ENCODE data around the gene GOSR1.
"Not testable (repeated sequence)": the region's sequence is repeated elsewhere in the genome, so short reads cannot be mapped to it uniquely, and the experiment has no call there.

Gene GOSR1

GRCh38 chr17:30541802-30542201 is 64.6 kb downstream of the GOSR1 start:
- FAIRE-seq (no peak), DNase-seq (ENCODE audit: insufficient read length, low spot score) (no peak)

- FAIRE-seq = no peak
Observed at GRCh38 chr17:30543456-30543855, 66.2 kb downstream of the GOSR1 start.

DNA sequence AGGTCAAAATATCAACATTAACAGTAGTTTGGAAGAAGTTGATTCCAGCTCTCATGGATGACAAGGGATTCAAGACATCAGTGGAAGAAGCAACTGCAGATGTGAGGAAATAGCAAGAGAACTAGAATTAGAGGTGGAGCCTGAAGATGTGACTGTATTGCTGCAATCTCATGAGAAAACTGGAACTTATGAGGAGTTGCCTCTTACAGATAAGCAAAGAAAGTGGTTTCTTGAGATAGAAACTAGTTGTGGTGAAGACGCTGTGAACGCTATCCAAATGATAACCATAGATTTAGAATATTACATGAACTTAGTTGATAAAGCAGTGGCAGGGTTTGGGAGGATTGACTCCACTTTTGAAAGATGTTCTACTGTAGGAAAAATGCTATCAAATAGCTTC is 67.8 kb downstream of the GOSR1 start:
- FAIRE-seq = no peak
- no peak for DNase-seq (ENCODE audit: insufficient read length, low spot score)

More at GRCh38 chr17:30543456-30543855, 66.2 kb downstream of the GOSR1 start:
- DNase-seq (ENCODE audit: insufficient read length, low spot score) = no peak

DNA sequence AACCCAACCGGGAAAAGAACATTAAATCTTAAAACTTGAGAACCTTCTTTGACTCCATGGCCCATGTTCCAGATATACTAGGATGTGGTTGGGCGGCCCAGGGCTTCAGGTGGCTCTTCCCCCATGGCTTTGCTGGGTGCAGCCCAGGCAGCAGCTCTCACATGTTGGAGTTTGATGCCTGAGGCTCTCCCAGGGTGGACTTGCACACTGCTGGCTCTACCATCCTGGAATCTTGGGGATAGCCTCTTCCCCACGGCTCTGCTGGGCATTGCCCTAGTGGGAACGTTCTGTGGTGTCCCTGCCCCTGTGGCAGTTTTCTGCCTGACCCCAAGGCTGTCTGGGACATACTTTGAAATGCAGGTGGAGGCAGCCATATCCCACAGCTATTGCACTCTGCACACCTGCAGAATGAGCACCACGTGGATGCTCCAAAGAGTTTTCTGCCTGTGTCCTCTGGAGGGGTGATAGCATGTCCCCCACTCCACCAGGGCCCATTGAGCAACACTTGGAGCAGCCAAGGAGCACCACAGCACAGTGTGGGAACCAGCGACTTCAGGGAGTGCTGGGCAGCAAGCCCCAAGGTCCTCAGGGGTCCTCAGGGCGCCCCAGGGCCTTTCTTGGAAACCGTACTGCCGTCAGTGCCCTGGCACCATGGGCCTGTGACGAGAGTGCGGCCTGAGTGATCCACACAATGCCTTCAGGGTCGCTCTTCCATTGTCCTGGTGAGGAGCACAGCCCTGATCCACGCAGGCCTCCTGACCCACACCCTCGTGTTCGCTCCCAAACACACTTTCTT is 70.8 kb downstream of the GOSR1 start:
- no peak for FAIRE-seq
- no peak for DNase-seq (ENCODE audit: insufficient read length, low spot score)

DNA sequence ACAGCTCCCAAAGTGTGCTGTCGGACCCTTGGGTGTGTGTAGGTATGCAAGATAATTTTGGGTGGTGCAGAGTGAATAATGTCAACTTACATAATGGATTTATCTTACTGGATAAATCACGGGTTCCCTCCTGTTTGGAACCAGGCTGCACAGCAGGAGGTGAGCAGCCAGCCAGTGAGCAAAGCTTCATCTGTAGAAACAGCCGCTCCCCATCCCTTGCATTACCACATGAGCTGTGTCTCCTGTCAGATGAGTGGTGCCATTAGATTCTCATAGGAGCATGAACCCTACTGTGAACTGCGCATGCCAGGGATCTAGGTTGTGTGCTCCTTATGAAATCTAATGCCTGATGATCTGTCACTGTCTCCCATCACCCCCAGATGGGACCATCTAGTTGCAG is 72.0 kb downstream of the GOSR1 start:
- FAIRE-seq; DNase-seq (ENCODE audit: insufficient read length, low spot score): not testable (repeated sequence)

DNA sequence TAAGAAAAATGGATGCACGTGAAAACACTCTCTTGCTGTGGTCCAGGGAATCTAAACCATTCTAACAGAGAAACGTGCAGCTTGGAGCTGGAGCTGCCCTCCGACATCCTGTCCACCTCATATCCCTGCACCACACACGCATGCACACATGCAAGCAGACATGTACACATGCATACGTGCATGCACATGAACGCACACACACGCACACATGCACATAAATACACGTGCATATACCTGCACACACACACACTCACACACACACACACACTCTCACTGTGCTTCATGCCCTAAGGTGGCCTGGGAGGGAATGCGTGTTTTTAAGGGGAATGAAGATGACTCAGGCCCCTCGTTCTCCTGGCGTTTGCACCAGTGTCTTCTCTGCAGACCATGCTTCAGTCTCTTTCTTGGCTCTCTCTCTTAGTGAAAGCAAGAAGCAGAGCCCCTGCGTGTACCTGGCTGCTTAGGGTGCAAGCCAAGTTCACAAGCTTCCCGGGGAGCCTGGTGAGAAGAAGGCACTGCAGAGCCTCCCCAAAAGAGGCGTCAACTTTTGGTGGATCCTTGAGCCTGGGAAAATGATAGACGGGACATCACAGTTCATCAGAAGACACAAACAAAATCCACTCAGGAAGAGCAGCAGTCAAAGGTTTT is 72.8 kb downstream of the GOSR1 start:
- no peak for DNase-seq (ENCODE audit: insufficient read length, low spot score)
- peak; percentile 89 for FAIRE-seq

DNA sequence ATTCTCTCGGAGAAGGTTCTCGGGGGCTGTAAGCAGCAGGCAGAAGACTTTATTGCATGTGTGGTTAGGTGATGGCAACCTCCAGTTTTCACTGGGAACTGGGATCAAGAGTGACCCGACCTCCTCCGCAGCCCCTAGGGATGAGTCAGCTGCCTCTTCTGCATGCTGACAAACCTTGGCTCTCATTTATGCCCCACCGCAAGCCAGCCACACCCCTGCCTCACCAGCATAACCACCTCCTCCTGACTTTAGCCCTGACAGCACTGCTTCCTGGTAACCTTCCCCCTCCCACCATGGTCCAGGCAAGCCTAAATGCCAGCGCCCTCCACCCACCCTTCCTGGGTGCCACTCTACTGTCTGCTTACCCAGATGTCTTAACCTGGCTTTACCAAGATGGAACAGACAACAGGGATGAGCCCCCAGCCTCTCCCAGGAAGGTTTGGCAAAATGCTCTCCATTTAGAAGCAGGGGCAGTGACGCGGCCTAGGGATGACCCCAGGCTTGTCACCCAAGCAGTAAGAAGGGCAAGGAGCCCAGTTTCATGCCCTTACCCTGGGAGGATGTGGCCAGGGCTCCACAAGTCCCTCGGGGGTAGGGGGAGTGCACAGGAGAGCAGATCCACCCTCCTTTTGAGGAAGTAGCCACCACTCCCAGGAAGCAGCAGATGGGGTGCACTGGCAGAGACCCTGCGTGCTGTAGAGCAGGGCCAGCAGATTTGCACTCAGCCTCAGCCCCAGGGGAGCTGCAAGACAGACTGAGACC is 73.5 kb downstream of the GOSR1 start:
- FAIRE-seq (peak; percentile 84), DNase-seq (ENCODE audit: insufficient read length, low spot score) (peak; percentile 40)

DNA sequence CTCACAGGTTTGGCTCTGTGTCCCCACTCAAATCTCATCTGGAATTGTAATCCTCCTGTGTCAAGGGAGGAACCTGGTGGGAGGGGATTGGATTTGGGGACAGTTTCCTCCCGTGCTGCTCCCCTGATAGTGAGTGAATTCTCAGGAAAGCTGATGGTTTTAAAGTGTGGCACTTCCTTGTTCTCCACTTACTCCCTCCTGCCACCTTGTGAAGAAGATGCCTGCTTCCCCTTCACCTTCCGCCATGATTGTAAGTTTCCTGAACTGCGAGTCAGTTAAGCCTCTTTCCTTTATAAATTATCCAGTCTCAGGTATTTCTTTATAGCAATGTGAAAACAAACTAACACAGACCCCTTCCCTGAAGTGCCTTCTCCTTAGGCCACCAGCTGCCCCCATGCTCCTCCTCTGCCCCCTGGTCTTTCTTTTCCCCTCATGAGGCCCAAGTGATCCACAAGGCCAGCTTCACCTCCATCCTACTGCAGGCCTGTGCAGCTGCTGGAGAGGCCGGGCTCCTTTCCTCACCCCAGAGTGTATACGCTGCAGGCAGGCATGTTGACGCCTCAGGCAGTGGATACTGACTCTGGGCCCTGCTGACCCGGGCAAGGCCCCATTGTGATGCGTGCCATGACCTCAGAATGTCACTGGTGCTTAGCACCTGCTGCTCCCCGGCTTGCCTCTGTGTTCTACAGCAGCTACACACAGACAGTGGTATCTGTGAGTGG is 74.2 kb downstream of the GOSR1 start:
- FAIRE-seq; DNase-seq (ENCODE audit: insufficient read length, low spot score): not testable (repeated sequence)

DNA sequence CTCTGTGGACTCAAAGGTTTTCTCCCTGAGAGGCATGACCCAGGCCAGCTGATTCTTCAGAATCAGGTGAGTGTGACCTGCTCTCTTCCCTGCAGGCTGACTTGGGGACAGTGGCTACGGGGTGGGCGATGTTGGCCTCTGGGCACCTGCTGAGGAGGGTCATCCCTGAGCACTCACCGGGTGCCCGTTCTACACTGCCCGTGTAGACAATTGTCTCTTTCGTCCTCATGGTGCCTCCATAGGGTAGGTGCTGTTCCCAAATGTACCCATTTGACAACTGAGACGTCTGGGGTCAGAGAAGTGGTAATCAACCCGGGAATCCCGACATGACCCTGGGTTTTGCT is 74.8 kb downstream of the GOSR1 start:
- DNase-seq (ENCODE audit: insufficient read length, low spot score) (no peak), FAIRE-seq (no peak)

DNA sequence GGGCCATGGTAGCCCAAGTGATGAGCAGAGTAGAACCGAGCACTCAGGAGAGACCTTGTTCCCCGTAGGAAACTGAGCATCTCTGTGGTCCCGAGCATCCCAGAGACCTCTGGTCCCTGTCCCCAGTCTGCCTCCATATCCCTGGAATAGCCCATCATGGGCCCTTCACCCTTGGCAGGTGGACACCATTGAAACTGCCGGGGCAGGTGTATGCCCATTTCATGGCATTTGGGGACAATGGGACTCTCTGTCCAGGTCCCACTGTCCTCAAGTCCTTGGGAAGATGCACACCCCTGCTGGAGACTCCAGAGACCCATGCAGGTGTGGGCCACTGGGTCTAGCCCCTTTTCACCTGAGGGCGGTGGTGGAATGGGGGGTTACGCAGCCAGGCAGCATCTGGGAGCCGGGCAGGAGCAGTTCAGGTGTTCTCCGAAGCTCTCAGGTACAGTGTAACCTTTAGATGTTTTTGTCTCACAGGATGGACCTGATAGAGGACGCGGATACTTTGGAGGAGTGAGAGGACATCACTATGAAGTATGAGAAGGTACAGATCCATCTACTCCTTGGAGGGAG is 75.9 kb downstream of the GOSR1 start:
- no peak for FAIRE-seq

DNA sequence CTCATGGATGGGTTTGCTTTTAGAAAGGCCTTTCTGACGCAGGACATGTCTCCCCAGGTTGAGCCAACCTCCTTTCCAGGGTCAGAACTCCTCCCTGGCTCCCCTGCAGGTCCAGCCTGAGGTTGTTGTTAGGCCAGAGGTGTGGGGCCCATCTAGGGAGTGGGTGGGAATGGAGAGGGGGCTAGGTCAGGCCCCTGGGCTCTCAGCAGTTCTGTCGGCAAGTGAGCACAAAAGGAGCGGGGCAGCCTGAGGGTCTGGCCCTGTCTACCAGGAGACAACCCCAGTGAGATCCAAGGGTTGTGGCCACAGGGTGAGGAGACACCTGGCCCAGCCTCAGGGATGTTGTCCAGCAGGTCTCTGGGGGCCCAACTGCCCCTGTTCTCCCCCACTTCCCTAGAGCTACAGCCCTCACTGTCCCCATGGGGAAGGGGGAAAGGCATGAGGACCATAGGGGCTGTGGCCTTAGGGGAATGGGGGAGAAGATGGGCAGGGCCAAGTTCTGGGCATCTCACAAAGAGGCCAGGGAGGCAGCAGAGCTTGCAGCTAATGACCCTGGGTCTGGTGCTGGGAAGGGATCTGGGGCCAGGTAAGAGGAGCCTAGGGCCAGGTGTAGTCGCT is 76.7 kb downstream of the GOSR1 start:
- DNase-seq (ENCODE audit: insufficient read length, low spot score); FAIRE-seq: not testable (repeated sequence)

More for the DNA sequence above, 75.9 kb downstream of the GOSR1 start:
- DNase-seq (ENCODE audit: insufficient read length, low spot score) = no peak

DNA sequence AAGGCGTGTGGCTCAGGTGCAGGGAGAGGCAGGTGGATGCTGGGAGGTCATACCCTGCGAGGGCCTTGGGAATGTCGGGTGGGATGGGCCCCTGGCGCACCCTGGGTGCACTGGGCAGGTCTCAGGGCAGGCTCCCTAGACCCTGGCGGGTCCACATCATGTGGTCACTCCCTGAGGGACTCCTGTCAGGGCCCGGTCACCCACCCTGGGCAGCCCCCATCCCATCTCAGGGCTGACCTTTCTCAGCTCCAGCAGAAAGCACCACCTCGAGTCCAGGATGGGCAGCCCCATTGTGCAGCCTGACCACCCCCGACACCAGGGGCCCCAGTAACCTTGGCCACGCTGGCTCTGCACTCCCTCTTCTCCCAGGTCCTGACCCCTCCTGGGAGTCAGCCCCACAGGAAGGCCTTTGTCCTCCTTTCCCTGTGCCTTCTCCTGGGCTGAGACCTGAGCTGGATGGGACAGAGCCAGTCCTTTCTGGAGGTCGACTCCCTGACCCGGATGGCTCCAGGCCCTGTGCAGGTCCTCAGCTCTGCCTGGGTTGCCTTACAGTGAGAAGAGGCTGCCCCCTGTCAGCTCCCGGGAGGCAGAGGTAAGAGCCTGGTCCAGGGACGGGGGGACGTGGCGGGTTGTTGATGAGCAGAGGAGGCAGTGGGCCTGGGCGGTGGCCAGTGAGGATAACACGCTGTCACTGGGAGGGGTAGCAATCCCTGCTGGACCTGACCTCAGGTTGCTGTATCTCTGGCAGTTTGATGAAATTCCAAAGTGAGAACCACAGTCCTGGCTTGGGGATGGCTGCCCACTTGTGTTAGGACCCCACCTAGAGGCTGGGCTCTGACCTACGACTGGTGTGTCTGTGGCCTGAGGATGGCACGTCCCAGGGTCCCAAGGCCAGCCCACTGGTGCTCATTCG is 77.9 kb downstream of the GOSR1 start:
- DNase-seq (ENCODE audit: insufficient read length, low spot score) (no peak), FAIRE-seq (peak; percentile 72)

GRCh38 chr17:30555942-30556341 is 78.7 kb downstream of the GOSR1 start:
- FAIRE-seq = no peak
- DNase-seq (ENCODE audit: insufficient read length, low spot score) = no peak

- no peak for DNase-seq (ENCODE audit: insufficient read length, low spot score)
- no peak for FAIRE-seq
Observed at GRCh38 chr17:30556374-30557332, 79.4 kb downstream of the GOSR1 start.

DNA sequence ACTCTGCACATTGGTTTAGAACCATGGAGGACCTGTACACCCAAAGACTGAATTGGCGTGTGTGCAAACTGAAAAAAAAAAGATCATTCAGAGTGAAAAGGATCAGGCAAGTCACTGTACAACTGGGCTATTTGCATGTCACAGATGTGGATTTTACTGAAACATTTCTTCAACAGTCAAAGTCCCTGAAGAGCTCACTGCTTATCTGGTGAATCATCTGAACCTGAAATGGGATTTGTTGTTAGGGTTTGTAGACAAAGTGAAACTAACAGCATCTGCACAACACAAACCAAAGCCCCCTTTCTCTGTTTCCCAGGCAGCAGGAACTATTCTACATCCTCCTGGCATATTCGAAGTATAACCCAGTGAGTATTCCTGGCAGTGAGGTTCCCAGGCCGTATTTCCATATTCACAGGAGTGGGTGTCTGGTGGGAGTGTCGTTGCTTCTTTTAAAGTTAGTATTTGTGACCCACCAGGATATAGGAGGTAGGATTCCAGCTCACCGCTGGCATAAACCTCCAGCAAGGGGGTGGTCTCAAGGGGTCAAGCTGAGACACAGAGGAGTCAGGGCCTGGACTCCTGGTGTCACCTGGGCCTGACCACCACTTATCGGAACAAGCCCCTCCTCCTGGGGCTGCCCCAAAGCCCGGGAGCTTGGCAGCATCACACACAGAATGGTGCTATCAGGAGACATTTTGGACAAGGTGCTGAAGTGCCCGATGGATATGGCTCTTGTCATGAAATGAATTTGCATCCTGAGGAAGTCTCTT is 80.9 kb downstream of the GOSR1 start:
- no peak for FAIRE-seq
- DNase-seq (ENCODE audit: insufficient read length, low spot score) = no peak

- DNase-seq (ENCODE audit: insufficient read length, low spot score) (no peak), FAIRE-seq (no peak)
Observed at GRCh38 chr17:30558686-30559545, 81.7 kb downstream of the GOSR1 start.
